Adrenal gland (tissue), 12 donors: ENCODE data around the gene SLC7A1. TPM values are rescaled to one million over a fixed set of nuclear protein-coding genes. Genes with fewer than 3 reads are reported as not detected.

ENCODE experiments used
- DNase-seq, 7 donors: peaks; one replicate each; pipeline ENCODE4 v3.0.0-alpha.2; 2019 to 2020
- H3K27ac ChIP-seq, 5 donors: fragments of 200-600 bp; sonication (generic) in 4 of 5; 1 replicate in 3 of 5; 2 replicates in 2 of 5; pipeline versions ENCODE4 v1.5.1 to v1.8.0; 2016 to 2020; ENCODE audit warnings: mild to moderate bottlenecking in 1 of 5
- H3K27me3 ChIP-seq: fragments of 200-600 bp; 2 replicates; pipeline ENCODE4 v1.8.0; 2021
- H3K36me3 ChIP-seq, 2 donors: fragments of 200-600 bp; replicated peaks in 1 of 2; 1 replicate in 1 of 2; 2 replicates in 1 of 2; pipeline versions ENCODE4 v1.5.1 to v1.8.0; 2018 to 2022
- H3K4me1 ChIP-seq, 2 donors: fragments of 200-600 bp; replicated peaks in 1 of 2; 1 replicate in 1 of 2; 2 replicates in 1 of 2; pipeline versions ENCODE4 v1.5.1 to v1.8.0; 2018 to 2021
- H3K4me3 ChIP-seq, 4 donors: fragments of 200-600 bp; sonication (generic) in 3 of 4; one replicate each; pipeline ENCODE4 v1.5.1; 2016 to 2018
- H3K9me3 ChIP-seq, 3 donors: fragments of 200-600 bp; sonication (generic) in 1 of 3; replicated peaks in 1 of 3; 1 replicate in 2 of 3; 2 replicates in 1 of 3; pipeline versions ENCODE4 v1.5.1 to v1.8.0; 2016 to 2021
- POLR2A ChIP-seq, 2 donors: fragments of 450-650 bp; IDR thresholded peaks; one replicate each; pipeline ENCODE4 v1.6.1; 2017; ENCODE audit warnings: antibody characterized with exemption in 2 of 2, mild to moderate bottlenecking in 2 of 2, moderate library complexity in 1 of 2
- WGBS, 4 donors: extraction: QIAGEN DNeasy Blood & Tissue Kit in 2 of 4; methylation state at CpG; one replicate each; pipeline versions ENCODE4 v1.1.5 to v1.1.7; 2013 to 2017; 5-methylcytosine and 5-hydroxymethylcytosine counted together
- intact Hi-C, 2 donors: fragments of 100-400 bp; cut with DNase I; formaldehyde crosslinking; loops; one replicate each; pipeline versions ENCODE4 v1.14.1 to v1.15.0; 2022 to 2023
- polyA plus RNA-seq, 3 donors: library from polyadenylated mRNA; stranded (reverse); fragments of 200-250 nt in 2 of 3; fragments of 350-450 nt in 1 of 3; fragmentation: Illumina TruSeq in 1 of 3; extraction: RNeasy Lipid Tissue Mini Kit (QIAGEN cat#74804) in 1 of 3; gene quantifications; one replicate each; pipeline ENCODE4 v1.2.3, GENCODE V29; 2013 to 2014
- total RNA-seq, 9 donors: library from RNA; depleted of rRNA in 4 of 9; stranded (reverse); fragments of >200 nt in 4 of 9; fragments of 120-200 nt in 1 of 9; fragmentation: NEBNext Ultra II Directional in 1 of 9; extraction: Animal tissue kit (Norgen Biotek cat#: 25700) in 1 of 9; gene quantifications; one replicate each; pipeline versions ENCODE4 v1.1.0 to v1.2.4, GENCODE V29; 2013 to 2023
- TF ChIP-seq, protein P1 (sequence below), 6 experiments: fragments of 450-650 bp in 4 of 6; fragments of 200-600 bp in 2 of 6; sonication (generic) in 1 of 6; IDR thresholded peaks; 1 replicate in 5 of 6; 2 replicates in 1 of 6; pipeline versions ENCODE4 v1.5.1 to v1.8.0; 2016 to 2021; ENCODE audit warnings: antibody characterized with exemption in 6 of 6, mild to moderate bottlenecking in 2 of 6, moderate library complexity in 1 of 6
- donor health status: healthy with polysubstance abuse.
- donor health status: Bipolar disorder and iron deficiency.
- donor health status: DM: yes; HTN: yes; CAD: no.
- donor health status: DM: no; HTN: no; CAD: no.
- donor health status: DM: no; HTN: no; CAD: no.
- donor health status: DM: yes; HTN: yes; CAD: no.

The SLC7A1 gene
- total and polyA plus RNA-seq, 12 donors: 2.2 to 87.6 (median 6.2) TPM

DNA sequence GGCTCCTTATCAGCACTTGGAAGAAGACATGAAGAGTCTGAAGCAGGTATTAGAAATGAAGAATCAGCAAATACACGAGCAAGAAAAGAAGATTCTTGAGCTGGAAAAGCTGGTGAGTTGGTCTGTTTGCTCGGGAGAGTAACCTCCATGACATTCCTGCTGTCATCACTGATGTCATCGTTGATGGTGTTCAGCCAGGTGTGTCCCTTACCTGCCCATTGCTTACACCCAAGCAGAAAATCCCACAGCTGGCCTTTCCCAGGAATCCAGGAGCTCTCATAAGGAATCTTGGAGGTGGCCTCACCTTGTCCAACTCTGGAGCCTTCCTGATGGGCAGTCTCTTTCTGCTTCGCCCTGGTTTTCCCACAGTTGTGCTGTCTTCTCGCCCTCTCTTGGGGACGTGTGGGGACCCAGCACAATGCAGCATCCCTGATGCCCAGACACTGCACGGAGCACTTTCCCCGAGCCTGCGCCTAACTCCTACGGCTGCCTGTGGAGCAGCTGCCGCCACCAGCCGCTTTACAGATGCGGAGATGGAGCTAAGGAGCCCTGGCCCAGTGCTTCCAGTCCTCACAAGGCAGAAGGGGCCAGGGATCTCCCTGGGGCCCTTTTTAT lies 97.0 kb downstream of the SLC7A1 start:
- 84 to 91% (median 88%) methylated on average over 4 to 13 of the region's 13 CpGs for WGBS, 4 donors
- Histone ChIP-seq H3K9me3 (no peaks in the 10 kb centered on the region), H3K36me3 (no peaks in the 10 kb centered on the region), H3K27me3 (peaks cover 8% of the 10 kb centered on the region), H3K27ac (no peak overlapping the region), H3K4me1 (no peaks in the 10 kb centered on the region), H3K4me3 (no peak overlapping the region)
- no peak for TF ChIP-seq POLR2A (IDR thresholded peaks at IDR 0.05)
- TF ChIP-seq, protein P1, sequence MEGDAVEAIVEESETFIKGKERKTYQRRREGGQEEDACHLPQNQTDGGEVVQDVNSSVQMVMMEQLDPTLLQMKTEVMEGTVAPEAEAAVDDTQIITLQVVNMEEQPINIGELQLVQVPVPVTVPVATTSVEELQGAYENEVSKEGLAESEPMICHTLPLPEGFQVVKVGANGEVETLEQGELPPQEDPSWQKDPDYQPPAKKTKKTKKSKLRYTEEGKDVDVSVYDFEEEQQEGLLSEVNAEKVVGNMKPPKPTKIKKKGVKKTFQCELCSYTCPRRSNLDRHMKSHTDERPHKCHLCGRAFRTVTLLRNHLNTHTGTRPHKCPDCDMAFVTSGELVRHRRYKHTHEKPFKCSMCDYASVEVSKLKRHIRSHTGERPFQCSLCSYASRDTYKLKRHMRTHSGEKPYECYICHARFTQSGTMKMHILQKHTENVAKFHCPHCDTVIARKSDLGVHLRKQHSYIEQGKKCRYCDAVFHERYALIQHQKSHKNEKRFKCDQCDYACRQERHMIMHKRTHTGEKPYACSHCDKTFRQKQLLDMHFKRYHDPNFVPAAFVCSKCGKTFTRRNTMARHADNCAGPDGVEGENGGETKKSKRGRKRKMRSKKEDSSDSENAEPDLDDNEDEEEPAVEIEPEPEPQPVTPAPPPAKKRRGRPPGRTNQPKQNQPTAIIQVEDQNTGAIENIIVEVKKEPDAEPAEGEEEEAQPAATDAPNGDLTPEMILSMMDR (IDR thresholded peaks at IDR 0.05): no peak
- intact Hi-C loops: no loop called here
- no peak for DNase-seq

DNA sequence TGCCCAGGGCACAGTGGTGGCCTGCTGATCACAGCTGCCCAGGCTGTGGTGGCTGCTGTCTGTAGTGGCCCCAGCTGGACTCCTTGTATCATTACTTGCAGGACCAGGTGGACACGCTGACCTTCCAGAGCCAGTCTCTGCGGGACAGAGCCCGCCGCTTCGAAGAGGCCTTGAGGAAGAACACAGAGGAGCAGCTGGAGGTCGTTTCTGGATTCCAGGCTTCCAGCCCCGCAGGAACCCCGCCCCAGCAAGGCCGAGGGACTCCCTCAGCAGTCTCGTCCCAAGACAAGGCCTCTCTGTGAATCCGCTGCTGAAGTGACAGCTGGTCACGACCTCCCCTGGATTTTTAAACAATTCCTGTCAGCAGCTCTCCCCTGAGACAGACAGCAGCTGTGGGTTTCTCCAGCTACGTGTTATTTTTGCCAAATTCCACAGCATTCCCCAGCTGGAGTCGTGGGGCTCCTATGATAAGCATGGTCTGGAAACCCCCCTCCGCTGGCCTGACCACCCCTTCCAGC lies 98.3 kb downstream of the SLC7A1 start:
- intact Hi-C loops: no loop called here
- TF ChIP-seq, protein P1 (IDR thresholded peaks at IDR 0.05): no peak
- no peak for TF ChIP-seq POLR2A (IDR thresholded peaks at IDR 0.05)
- H3K27ac ChIP-seq: no peak overlapping the region
- peaks cover 2% of the 10 kb centered on the region for H3K27me3 ChIP-seq
- 32 to 38% (median 36%) methylated on average over 4 to 15 of the region's 15 CpGs for WGBS, 4 donors
- DNase-seq: peak in 3 of 7 donors; percentile 35 to 72 (median 38)
- no peaks in the 10 kb centered on the region for H3K4me1 ChIP-seq
- H3K9me3 ChIP-seq: no peaks in the 10 kb centered on the region
- no peak overlapping the region for H3K4me3 ChIP-seq
- no peaks in the 10 kb centered on the region for H3K36me3 ChIP-seq

DNA sequence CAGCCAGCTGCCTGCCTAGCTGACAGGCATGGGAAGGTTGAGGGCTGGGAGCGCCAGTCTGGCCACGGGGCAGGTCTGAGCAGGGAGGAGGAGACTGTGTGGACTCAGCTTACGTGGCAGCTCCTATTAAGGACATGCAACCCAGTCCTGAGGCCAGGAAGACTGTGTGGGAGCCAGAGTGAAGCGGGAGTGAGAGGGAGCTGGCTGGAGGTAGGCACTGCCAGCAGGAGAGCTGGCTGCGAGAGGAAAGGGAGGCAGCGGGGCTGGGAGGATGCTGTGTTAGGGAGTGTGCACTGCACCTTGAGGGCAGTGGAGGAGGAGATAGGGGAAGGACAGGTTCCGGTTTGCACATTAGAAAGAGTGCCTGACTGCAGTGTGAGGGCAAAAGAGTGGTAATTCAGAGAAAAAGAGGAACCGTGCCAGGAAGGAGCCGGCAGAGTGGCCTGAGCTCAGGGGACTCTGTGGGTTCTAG lies 99.2 kb downstream of the SLC7A1 start:
- H3K4me1 ChIP-seq: no peaks in the 10 kb centered on the region
- TF ChIP-seq, protein P1 (IDR thresholded peaks at IDR 0.05): no peak
- TF ChIP-seq POLR2A (IDR thresholded peaks at IDR 0.05): no peak
- H3K4me3 ChIP-seq: no peak overlapping the region
- H3K27me3 ChIP-seq: no peaks in the 10 kb centered on the region
- H3K9me3 ChIP-seq: no peaks in the 10 kb centered on the region
- 57 to 75% (median 62%) methylated on average over 7 to 9 of the region's 9 CpGs for WGBS, 4 donors
- intact Hi-C loops: no loop called here
- no peak overlapping the region for H3K27ac ChIP-seq
- H3K36me3 ChIP-seq: no peaks in the 10 kb centered on the region
- DNase-seq: peak in 1 of 7 donors; percentile 47

DNA sequence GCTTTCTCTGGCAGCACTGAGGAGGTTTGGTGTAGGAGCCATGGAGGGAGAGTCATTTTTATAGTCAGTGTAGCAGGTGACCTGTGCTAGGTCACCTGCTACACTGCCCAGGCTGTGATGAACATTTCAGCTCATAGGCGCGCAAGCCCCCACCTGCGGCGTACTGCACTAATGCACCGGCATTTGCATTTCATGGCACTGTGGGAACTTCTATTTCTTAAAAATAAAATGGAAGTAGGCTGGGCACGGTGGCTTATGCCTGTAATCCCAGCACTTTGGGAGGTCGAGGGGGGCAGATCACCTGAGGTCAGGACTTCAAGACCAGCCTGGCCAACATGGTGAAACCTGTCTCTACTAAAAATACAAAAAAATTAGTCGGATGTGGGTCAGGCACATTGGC lies 101.0 kb downstream of the SLC7A1 start:
- Histone ChIP-seq H3K4me1 (no peaks in the 10 kb centered on the region), H3K36me3 (no peaks in the 10 kb centered on the region), H3K27ac (no peak overlapping the region), H3K9me3 (no peaks in the 10 kb centered on the region), H3K4me3 (no peak overlapping the region), H3K27me3 (no peaks in the 10 kb centered on the region)
- TF ChIP-seq, protein P1 (IDR thresholded peaks at IDR 0.05): no peak
- no peak for TF ChIP-seq POLR2A (IDR thresholded peaks at IDR 0.05)
- intact Hi-C loops: no loop called here
- DNase-seq: no peak
- 84 to 93% (median 87%) methylated on average over 8 of the region's 8 CpGs for WGBS, 4 donors
